HG03558 (cell line): ENCODE measurements around the gene PYROXD2.

ENCODE experiments used
- ATAC-seq: cut with Tn5 transposase; IDR thresholded peaks from one replicate; pipeline ENCODE4 v1.9.1; 2021; ENCODE audit warnings: moderate number of reproducible peaks; ENCODE audit not compliant: unreplicated experiment; ENCODE audit errors: extremely low read depth

The PYROXD2 gene

GRCh38 chr10:98436704-98437103, 21.7 kb upstream of the PYROXD2 start:
- ATAC-seq = no peak

- no peak for ATAC-seq
Observed at GRCh38 chr10:98435178-98435577, 20.2 kb upstream of the PYROXD2 start.

GRCh38 chr10:98433881-98434732, 19.1 kb upstream of the PYROXD2 start:
- ATAC-seq = no peak

GRCh38 chr10:98433371-98433770, 18.4 kb upstream of the PYROXD2 start:
- no peak for ATAC-seq

- ATAC-seq = no peak
Observed at GRCh38 chr10:98432330-98432729, 17.3 kb upstream of the PYROXD2 start.

- no peak for ATAC-seq
Observed at GRCh38 chr10:98431016-98431415, 16.0 kb upstream of the PYROXD2 start.

- ATAC-seq = no peak
Observed at GRCh38 chr10:98430427-98430826, 15.4 kb upstream of the PYROXD2 start.

GRCh38 chr10:98429320-98430072, 14.5 kb upstream of the PYROXD2 start:
- ATAC-seq = no peak

GRCh38 chr10:98427011-98427515, 12.1 kb upstream of the PYROXD2 start:
- no peak for ATAC-seq

GRCh38 chr10:98425511-98426352, 10.8 kb upstream of the PYROXD2 start:
- ATAC-seq = no peak

- ATAC-seq = no peak
Observed at GRCh38 chr10:98424295-98425254, 9.6 kb upstream of the PYROXD2 start.

- no peak for ATAC-seq
Observed at GRCh38 chr10:98423691-98424120, 8.7 kb upstream of the PYROXD2 start.

- ATAC-seq = no peak
Observed at GRCh38 chr10:98422182-98422581, 7.2 kb upstream of the PYROXD2 start.

- ATAC-seq = no peak
Observed at GRCh38 chr10:98420786-98421185, 5.8 kb upstream of the PYROXD2 start.

- no peak for ATAC-seq
Observed at GRCh38 chr10:98419469-98420261, 4.7 kb upstream of the PYROXD2 start.

- no peak for ATAC-seq
Observed at GRCh38 chr10:98418665-98419468, 3.9 kb upstream of the PYROXD2 start.

GRCh38 chr10:98417973-98418664, 3.1 kb upstream of the PYROXD2 start:
- ATAC-seq = no peak
